ENCODE data around the gene VPS33A. TPM values are rescaled to one million over a fixed set of nuclear protein-coding genes. Genes with fewer than 3 reads are reported as not detected.
"Not testable (repeated sequence)": the region's sequence is repeated elsewhere in the genome, so short reads cannot be mapped to it uniquely, and the experiment has no call there.

The VPS33A gene
- total RNA-seq, 2 donors from 2014 or later: 10.7 to 12.5 TPM

GRCh38 chr12:122205053-122205925, 61.0 kb downstream of the VPS33A start:
- peak; percentile 32 for ATAC-seq (ENCODE audit: insufficient number of reproducible peaks, low FRiP score, low read depth)
- Histone ChIP-seq H3K9me3 (no peaks in the 10 kb centered on the region), H3K27me3 (replicated peaks; ENCODE audit: insufficient read depth) (no peaks in the 10 kb centered on the region), H3K4me1 (ENCODE audit: control insufficient read depth in 1 of 2, low read depth in 2 of 2) (peaks cover 8 to 12% of the 10 kb centered on the region in 2 donors), H3K4me3 (no peak overlapping the region), H3K27ac (no peak overlapping the region), H3K36me3 (peaks cover 15% of the 10 kb centered on the region)
- DNase-seq (ENCODE audit: low spot score): no peak
- TF ChIP-seq, protein P1, sequence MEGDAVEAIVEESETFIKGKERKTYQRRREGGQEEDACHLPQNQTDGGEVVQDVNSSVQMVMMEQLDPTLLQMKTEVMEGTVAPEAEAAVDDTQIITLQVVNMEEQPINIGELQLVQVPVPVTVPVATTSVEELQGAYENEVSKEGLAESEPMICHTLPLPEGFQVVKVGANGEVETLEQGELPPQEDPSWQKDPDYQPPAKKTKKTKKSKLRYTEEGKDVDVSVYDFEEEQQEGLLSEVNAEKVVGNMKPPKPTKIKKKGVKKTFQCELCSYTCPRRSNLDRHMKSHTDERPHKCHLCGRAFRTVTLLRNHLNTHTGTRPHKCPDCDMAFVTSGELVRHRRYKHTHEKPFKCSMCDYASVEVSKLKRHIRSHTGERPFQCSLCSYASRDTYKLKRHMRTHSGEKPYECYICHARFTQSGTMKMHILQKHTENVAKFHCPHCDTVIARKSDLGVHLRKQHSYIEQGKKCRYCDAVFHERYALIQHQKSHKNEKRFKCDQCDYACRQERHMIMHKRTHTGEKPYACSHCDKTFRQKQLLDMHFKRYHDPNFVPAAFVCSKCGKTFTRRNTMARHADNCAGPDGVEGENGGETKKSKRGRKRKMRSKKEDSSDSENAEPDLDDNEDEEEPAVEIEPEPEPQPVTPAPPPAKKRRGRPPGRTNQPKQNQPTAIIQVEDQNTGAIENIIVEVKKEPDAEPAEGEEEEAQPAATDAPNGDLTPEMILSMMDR (IDR thresholded peaks at IDR 0.05): no peak

- Histone ChIP-seq H3K27me3 (replicated peaks; ENCODE audit: insufficient read depth) (no peaks in the 10 kb centered on the region), H3K9me3 (no peaks in the 10 kb centered on the region), H3K27ac (no peak overlapping the region), H3K4me3 (peak overlapping the region; percentile 79), H3K36me3 (peaks cover 11% of the 10 kb centered on the region), H3K4me1 (ENCODE audit: control insufficient read depth in 1 of 2, low read depth in 2 of 2) (peaks cover 8 to 12% of the 10 kb centered on the region in 2 donors)
- DNase-seq (ENCODE audit: low spot score): no peak
- no peak for ATAC-seq (ENCODE audit: insufficient number of reproducible peaks, low FRiP score, low read depth)
- TF ChIP-seq, protein P1 (IDR thresholded peaks at IDR 0.05): no peak
These were observed 61.9 kb downstream of the VPS33A start for GRCh38 chr12:122204167-122205052.

- TF ChIP-seq, protein P1 (IDR thresholded peaks at IDR 0.05): no peak
- ATAC-seq (ENCODE audit: insufficient number of reproducible peaks, low FRiP score, low read depth): no peak
- no peak for DNase-seq (ENCODE audit: low spot score)
These were observed 62.8 kb downstream of the VPS33A start, which contains the start of gene B3GNT4 for GRCh38 chr12:122203301-122204166. B3GNT4 (plus strand) TSS chr12:122203709; CDS start chr12:122204619, 910 bp downstream.

GRCh38 chr12:122202811-122203210, 63.5 kb downstream of the VPS33A start:
- H3K27me3 ChIP-seq (replicated peaks; ENCODE audit: insufficient read depth); DNase-seq (ENCODE audit: low spot score); ATAC-seq (ENCODE audit: insufficient number of reproducible peaks, low FRiP score, low read depth); H3K27ac ChIP-seq; H3K36me3 ChIP-seq; H3K9me3 ChIP-seq: not testable (repeated sequence)
- Histone ChIP-seq H3K4me3 (peak overlapping the region; percentile 79), H3K4me1 (ENCODE audit: control insufficient read depth in 1 of 2, low read depth in 2 of 2) (peaks cover 8 to 12% of the 10 kb centered on the region in 2 donors)

More at GRCh38 chr12:122203301-122204166, 62.8 kb downstream of the VPS33A start, which contains the start of gene B3GNT4:
- no peak within 1 kb of the TSS for H3K27ac ChIP-seq
- peaks cover 8 to 12% of the 10 kb centered on the region in 2 donors for H3K4me1 ChIP-seq (ENCODE audit: control insufficient read depth in 1 of 2, low read depth in 2 of 2)
- H3K36me3 ChIP-seq: peaks cover 7% of the 10 kb centered on the region
- H3K9me3 ChIP-seq: no peaks in the 10 kb centered on the region
- H3K4me3 ChIP-seq: peak within 1 kb of the TSS; percentile 79
- H3K27me3 ChIP-seq (replicated peaks; ENCODE audit: insufficient read depth): no peaks in the 10 kb centered on the region

DNA sequence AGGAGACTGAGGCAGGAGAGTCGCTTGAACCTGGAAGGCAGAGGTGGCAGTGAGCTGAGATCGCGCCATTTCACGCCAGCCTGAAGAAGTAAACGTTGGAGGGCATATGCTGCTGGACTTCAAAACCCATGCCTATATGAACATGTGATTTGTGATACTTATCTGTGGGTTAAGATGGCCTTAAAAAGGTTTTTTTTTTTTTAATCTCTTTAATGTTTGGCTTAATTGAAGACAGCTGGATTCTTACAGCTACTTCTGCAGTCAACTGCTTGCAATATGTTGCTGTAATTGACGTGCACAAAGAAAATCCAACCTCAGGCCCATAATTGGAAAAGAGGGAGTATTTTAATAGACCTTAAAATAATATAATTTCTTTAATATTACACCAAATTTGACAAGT, 64.3 kb downstream of the VPS33A start:
- TF ChIP-seq, protein P1 (IDR thresholded peaks at IDR 0.05): no peak
- Histone ChIP-seq H3K36me3 (no peaks in the 10 kb centered on the region), H3K4me3 (no peak overlapping the region), H3K27me3 (replicated peaks; ENCODE audit: insufficient read depth) (no peaks in the 10 kb centered on the region), H3K27ac (no peak overlapping the region), H3K4me1 (ENCODE audit: control insufficient read depth in 1 of 2, low read depth in 2 of 2) (peaks cover 8 to 12% of the 10 kb centered on the region in 2 donors), H3K9me3 (no peaks in the 10 kb centered on the region)
- ATAC-seq (ENCODE audit: insufficient number of reproducible peaks, low FRiP score, low read depth) (no peak), DNase-seq (ENCODE audit: low spot score) (no peak)

Data from thoracic aorta (tissue), 2 donors.